ENCODE data around the gene SYNE1.

The SYNE1 gene

DNA sequence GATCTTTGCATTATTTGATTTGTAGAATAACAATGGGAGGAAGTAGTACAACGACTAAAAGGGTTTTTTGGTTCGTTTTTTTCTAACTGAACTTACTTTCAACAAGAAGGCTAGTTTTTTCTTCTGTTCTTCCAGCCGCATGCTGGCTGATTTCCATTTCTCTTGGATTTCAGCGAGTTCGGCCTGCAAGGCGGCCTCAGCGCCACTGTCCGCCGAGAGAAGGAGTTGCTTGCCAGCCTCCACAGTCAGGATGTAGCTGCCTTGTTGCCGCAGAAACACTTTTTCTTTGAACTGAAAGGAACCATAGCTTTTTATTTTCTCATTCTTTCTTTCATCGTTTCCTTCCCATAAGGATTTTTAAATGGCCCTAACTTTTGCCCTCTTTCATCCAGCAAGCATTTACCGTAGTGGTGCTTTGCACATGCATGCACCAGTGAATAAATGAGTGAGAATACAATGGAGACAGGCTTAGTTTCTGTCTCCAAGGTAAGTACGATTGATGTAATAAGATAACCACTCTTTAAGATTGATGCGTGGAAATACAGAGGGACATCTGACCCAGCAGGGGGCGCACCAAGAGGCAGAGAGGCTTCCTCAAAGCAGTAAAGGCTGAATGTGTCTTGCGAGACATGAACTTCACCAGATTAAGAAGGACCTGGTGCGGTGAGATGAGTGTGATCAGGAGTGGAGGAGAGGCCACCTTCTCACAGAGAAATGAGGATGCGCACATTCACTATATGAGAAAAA, 430.9 kb downstream of the SYNE1 start:
- in situ Hi-C loops (cut with HindIII; ENCODE audit: low sequenced_read_pairs) = loop anchor here (10.0 kb wide), 1 partner anchor 61 kb away; no protein-coding TSS in a partner anchor

DNA sequence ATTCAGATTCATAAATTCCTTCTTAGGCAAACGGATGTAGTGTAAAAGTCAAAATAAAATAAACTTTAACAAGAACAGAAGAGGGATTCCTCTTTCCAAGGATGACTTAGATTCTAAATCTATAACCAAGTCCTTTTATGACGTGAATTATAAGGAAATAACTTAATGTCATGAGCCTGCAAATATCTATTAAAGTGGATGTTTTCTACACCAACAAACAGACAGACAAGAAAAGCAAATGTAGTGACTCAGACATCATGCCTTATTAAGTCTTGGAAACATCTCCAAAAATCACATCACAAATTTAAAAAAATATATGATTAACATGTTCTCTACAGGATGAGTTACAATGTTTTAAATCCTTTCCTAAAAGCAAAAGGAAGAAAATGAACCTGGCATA, 432.6 kb downstream of the SYNE1 start:
- in situ Hi-C loops (cut with HindIII; ENCODE audit: low sequenced_read_pairs) = loop anchor here (10.0 kb wide), 1 partner anchor 60 kb away; no protein-coding TSS in a partner anchor

DNA sequence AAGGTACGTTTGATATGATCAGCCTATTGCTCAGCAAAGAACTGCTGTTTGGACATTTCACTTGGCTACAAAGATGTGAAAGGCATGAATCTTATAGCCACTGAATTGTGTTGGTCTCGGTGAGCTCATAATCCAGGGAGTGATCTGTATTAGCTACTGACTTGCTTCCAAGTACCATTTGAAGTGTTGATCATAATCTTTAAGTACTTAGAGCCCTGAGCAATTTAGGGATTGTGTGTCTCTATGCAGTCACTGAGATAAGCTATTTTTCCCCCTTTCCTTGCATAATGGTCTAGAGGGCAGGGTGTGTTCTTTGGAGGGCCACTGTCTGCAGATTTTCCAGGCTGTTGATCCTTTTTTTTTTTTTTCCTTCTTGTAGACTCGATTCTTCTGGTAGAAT, 436.0 kb downstream of the SYNE1 start:
- in situ Hi-C loops (cut with HindIII; ENCODE audit: low sequenced_read_pairs) = loop anchor here (10.0 kb wide), 1 partner anchor 56 kb away; no protein-coding TSS in a partner anchor

DNA sequence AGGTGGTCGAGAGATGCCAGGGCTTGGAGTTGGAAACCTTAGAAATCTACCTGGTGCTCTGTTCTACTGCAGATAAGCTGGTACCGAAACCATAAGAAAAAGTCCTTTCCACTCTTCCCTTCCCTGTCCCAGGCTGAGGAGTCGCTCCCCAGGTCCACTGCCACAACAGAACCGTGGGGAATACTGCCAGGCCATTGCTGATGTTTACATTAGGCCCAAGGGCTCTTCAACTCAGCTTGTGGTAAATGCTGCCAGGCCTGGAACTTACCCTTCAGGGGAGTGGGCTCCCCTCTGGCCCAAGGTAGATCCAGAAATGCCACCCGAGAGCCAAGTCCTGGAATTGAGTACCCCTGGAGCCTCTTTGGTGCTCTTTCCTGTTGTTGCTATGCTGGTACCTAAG, 441.3 kb downstream of the SYNE1 start:
- in situ Hi-C loops (cut with HindIII; ENCODE audit: low sequenced_read_pairs) = no loop called here

DNA sequence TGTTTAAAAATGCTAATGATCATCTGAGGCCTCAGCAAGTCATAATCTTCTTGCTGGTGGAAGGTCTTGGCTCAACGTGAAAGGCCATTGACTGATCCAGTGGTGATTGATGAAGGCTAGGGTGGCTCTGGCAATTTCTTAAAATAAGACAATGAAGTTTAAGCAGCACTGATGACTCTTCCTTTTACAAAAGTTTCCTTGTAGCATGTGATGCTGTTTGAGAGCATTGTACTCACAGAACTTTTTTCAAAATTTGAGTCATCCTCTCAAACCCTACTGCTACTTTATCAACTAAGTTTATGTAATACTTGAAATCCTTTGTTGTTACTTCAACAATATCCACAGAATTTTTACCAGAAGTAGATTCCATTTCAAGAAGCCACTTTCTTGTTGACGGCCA, 447.4 kb downstream of the SYNE1 start:
- in situ Hi-C loops (cut with HindIII; ENCODE audit: low sequenced_read_pairs) = no loop called here

DNA sequence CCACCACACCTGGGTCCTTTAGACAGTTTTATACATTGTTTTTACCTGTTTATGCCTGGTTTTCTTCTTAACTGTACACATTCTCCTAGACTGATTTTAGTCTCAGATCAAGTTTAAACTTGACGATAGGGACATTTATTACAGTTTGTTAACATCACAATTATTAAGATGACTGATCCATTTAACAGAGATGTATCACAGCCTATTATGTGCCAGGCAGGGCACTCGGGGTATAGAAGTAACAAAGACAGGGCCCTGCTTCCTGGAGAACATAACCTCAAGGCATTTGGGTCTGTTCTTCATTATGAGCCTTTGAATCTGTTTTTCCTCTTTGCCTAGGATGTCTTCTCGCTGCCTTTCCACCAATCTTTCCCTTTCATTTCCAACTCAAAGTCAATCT, 449.2 kb downstream of the SYNE1 start:
- in situ Hi-C loops (cut with HindIII; ENCODE audit: low sequenced_read_pairs) = no loop called here

DNA sequence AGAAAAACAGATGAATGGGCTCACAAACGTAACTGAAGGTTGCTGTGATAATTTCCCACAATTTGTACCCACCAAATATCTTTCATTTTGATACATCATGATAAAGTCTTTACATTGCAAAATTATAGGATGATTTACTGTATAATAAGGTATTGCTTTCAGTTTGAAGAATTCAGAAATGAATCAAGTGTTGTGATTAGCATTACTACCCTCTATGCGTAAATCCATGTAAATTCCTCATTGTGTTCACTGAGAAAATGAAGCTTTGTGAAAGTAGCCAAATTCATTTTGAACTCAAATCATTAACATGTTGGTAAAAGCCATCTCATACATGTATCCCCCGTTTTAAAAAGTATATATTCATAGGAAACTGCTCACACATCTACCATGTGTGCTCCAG, 450.3 kb downstream of the SYNE1 start:
- in situ Hi-C loops (cut with HindIII; ENCODE audit: low sequenced_read_pairs) = no loop called here

DNA sequence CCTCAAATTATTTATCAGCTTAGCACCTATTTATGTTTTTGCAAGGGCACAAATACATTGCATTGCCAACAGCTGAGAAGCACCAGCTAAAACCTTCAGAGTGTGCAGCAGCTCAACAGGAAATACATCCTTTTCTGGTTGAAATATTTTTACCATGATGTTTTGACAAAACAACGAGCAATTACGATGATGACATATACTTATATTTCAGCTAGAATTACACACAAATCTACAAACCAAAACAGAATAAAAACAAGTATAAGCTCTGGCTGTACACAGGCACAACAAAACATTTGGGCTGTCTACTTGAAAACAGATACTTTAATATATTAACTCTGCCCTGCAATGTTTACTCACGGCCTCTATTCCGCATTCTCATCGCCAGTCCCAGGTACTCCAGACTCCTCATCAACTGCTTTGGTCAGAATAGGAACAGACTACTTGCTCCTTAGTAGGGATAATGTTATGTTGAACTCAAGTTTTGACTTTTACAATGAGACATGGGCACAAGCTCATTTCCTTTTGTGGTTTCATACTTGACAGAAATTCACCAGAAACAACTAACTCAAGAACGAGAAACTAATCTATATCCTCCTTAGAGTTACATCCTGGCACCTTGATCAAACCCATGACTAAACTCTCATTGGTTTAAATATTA, 452.1 kb downstream of the SYNE1 start:
- in situ Hi-C loops (cut with HindIII; ENCODE audit: low sequenced_read_pairs) = no loop called here

DNA sequence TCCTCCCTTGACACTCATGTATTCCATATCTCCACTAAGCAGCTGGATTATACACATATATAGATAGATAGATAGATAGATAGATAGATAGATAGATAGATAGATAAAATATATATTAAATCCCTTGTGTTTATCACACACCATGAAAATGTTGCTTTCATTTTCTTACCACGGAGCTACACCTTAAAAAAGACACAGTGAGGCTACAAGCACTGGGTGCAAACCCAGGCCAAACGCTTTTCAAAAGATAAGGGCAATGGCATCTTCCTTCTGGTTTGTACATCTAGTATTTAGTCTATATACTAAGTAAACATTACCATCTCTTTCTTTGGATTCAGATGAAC, 452.6 kb downstream of the SYNE1 start:
- in situ Hi-C loops (cut with HindIII; ENCODE audit: low sequenced_read_pairs) = no loop called here

DNA sequence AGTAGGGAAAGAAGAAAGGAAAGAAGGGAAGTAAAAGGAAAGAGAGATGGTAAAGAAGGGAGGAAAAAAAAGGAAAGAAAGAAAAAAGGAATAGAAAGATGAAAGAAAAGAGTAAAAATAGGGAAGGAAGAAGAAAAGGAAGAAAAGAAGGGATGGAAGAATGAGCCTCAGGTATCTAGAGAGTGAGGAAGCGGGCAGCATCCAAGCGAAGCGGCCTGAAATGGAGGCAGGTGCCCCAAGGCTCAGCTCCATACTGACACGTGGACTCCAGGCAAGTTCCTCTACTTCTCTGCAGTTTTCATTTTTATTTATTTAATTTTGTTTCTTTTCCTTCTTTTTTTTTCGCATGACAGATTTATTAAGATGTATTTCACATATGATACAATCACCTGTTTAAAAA, 456.6 kb downstream of the SYNE1 start:
- in situ Hi-C loops (cut with HindIII; ENCODE audit: low sequenced_read_pairs) = no loop called here

DNA sequence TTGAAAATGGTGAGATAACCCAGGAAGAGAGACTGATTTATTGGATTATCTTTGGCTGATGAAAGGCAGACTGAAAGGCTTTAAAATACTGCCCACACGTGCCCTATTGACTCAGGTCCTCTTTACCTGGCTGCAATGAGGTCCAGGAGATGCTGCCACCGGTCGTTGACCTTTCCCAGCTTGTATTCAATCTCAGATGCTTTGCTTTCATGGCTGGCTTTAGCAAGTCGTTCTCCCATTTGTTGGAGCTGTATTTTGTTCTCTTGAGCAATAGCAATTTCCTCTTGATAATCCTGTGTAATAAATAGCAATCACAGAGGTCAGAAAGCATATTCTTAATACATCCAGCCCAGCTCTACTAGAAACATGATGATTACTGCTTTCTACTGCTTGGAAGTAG, 460.9 kb downstream of the SYNE1 start:
- in situ Hi-C loops (cut with HindIII; ENCODE audit: low sequenced_read_pairs) = no loop called here

DNA sequence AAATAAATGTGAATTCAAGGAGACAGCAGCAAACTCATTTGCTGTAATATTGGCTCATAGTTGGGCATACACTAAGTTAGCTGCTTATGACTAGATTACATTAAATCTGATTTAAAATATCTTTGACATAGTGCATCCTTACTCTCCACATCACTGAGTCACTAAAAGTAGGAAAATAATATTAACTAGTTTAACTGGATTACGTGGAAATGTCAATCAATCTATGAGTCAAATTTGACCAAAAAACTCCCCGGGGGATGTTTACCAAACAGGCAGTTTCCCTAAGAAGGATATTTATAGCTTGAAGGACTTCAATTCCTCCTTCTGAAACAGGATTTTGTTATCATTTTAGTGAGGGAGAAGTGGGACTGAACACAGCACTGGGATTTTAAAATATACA, 463.2 kb downstream of the SYNE1 start:
- in situ Hi-C loops (cut with HindIII; ENCODE audit: low sequenced_read_pairs) = no loop called here

DNA sequence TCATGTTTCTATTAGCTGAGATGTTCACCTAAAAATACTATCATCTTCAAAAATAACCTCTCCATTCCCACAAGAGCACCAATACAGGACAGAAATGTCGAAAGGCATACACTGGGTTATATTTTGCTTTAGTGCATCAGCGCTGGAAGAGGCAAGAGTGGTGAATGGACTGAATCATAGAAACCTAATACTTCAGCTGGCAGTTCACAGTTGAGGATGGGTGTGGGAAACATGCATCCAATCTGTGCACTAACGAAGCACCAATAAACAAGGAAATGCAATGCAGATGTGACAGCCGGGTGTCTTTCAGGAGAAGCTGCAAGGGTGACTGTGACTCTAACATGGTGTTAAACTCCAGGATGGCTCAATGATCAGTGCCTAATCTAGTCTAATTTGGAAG, 463.8 kb downstream of the SYNE1 start:
- in situ Hi-C loops (cut with HindIII; ENCODE audit: low sequenced_read_pairs) = no loop called here

DNA sequence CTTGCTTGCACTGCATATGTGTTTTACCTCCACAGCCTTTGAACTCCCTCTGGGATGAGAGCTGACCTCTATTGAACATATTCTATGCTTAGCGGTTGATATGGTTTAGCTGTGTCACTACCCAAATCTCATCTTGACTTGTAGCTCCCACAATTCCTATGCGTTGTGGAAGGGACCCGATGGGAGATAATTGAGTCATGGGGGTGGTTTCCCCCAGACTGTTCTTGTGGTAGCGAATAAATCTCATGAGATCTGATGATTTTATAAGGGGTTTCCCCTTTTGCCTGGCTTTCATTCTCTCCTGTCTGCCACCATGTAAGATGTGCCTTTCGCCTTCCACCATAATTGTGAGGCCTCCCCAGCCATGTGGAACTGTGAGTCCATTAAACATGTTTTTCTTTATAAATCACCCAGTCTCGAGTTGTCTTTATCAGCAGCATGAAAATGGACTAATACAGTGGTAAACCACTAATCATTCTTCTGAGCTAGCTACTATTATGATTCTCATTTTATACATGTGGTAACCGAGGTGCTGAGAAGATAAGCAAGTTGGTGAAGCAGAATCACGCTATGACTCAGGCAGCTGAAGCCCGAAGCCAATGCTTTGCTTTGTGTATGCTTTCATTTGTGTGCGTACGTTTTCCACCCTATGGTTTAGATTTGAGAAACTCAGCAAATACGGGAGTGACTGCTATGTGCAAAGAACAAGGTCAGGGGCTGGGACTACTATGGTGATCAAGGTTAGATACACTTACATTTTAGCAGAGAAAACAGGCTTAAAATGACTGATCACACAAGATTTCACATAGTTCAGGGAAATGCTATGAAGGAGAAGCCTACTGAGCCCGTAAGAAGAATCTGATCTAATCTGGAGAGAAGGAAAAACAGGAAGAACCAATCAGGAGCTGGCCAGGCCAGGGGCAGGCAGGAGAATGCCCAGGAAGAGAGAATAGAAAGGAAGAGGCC, 466.2 kb downstream of the SYNE1 start:
- in situ Hi-C loops (cut with HindIII; ENCODE audit: low sequenced_read_pairs) = no loop called here

DNA sequence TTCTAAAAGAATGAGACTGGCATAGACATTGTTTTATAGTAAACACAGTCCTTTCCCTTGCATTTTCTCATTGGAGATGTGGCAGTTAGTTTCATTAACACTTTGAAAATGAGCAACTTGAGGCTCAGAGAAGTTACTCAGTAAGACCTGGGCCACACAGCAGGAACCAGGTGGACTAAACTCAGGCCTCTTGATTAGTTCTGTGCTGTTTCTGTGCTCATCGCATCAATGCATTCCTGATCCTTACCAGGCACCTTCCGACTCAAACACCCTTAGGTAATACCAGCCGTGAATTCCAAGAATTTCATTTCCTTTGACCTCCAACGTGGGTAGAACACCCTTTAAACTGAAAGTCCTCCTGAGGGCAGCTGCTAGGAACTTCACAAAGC, 466.9 kb downstream of the SYNE1 start:
- in situ Hi-C loops (cut with HindIII; ENCODE audit: low sequenced_read_pairs) = no loop called here

DNA sequence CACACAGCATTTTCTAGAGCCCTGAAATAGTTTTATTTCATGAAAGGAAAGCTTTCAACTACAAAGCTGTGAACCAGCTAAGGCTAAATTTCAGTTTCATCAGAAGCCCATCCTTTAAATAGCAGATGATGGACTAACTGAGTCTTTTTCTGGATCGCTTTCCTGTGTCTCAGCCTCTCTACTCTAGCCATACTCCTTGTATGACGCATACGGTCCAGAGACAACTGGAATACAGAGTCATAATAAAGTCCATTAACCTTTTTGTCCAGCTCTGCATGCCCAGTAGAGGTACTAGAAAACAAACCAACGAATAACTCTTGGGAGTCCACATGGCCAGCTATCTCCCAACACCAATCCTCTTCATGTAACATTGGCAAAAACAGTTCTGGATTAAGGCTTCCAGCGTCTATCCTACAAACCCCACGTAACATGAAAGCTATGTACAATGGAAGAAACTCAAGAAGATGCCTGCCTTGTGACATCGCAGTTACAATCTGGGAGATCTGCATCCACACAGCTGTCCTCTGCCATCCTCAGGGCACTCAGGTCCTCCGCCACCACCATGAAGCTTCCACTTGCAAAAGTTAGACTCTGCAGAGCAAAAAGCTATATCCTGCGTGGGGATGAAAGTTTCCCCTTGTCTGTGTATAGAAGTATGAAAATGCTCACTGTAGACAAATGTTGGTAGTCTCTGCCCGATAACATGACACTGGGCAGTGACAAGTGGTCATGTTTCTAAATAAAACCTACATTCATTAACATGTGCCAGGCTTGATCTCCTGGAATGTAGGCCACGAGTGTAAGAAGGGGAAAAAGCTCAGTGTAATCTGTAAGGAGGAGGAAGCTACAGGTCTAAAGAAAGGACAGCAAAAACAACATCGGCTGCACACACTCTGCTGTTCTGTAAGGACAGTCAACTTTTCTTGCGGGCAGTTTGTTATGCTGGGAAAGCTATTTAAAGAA, 469.2 kb downstream of the SYNE1 start:
- in situ Hi-C loops (cut with HindIII; ENCODE audit: low sequenced_read_pairs) = no loop called here

DNA sequence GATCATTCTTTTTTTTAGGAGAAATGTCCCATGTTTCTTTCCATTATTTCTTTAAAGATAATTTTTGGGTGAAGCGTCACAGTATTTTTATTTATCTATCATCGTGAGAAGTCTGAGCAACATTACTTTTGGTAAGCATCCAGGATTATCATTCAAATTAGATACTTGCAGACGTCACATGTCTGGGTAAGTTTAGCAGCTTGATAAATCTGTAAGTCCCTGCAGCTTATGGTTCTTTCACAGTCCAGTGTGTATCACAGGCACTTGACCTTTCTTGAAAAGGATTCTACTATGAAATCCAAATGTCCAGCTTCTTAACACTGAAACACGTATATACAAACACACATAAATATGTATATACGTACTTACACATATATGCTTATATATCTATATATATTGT, 470.3 kb downstream of the SYNE1 start:
- in situ Hi-C loops (cut with HindIII; ENCODE audit: low sequenced_read_pairs) = no loop called here

DNA sequence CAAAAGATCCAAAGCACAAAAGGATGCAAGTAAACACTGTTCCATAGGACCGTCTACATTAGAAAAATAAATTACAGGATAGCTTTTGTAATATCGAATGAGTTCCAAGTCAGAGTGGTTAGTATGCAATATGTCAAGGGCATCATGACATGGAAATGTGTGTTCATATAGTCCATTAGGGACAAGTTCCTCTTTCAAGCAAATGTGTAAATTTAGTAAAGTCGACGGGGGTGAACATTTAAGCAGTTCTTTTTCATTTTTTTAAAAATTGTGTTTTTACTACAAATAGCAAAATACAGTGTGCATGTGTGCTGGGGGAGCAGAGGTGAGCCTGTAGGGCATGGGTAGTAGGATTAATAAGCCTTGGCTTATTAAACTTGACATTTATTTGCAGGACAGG, 470.7 kb downstream of the SYNE1 start:
- in situ Hi-C loops (cut with HindIII; ENCODE audit: low sequenced_read_pairs) = no loop called here

DNA sequence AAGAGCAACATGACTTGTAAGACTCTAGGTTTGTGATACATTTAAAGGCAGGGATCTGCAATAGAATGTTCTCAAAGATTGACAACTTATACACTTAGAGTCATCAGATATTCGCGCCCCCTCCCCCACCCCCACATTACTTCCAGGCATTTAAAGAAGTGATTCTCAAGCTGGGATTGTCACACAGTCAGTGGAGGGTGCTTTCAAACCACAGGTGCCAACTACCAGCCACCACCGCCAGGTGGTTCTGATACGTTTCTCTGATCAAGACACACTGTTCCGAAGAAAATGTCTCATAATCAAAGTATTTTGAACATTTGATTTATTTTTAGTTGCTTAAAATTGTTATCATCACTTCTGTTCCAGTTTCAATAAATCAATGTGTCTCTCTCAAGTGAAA, 472.2 kb downstream of the SYNE1 start:
- in situ Hi-C loops (cut with HindIII; ENCODE audit: low sequenced_read_pairs) = no loop called here

DNA sequence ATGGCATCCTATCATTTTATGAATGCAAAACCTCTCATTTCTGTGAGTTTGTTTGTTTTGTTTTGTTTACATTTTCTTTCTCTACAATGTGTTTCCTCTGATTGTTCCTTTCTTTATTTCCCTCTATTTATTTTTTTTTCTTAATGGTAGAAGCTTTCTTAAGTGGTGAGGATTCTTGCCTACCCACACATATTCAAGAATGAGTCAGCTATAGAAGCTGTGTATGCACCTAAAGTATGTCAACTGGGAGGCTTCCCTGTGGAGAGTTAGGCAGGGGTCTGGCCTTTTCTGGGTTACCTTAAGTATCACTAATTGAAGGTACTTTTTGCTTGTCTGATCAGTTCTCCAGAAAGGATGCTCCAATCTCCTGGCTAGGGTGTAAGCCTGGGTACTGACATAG, 475.7 kb downstream of the SYNE1 start:
- in situ Hi-C loops (cut with HindIII; ENCODE audit: low sequenced_read_pairs) = no loop called here

Data from endothelial cell of hepatic sinusoid (primary cell).